Endometrium (tissue), 2 donors: ENCODE measurements around the gene ATP13A1.

Source experiments
- FAIRE-seq: peaks from 2 replicates; lab custom pipeline; 2012; peaks lifted over from hg19 to GRCh38; lab: Jason Lieb, UNC
- donor health status: control.
- donor health status: control.

ATP13A1 gene

GRCh38 chr19:19662871-19663255 is 613 bp downstream of the ATP13A1 start:
- no peak for FAIRE-seq

GRCh38 chr19:19662344-19662743 is 1.1 kb downstream of the ATP13A1 start:
- FAIRE-seq, result no peak

GRCh38 chr19:19661675-19662251 is 1.7 kb downstream of the ATP13A1 start:
- FAIRE-seq, result no peak

GRCh38 chr19:19661141-19661674 is 2.3 kb downstream of the ATP13A1 start:
- FAIRE-seq, result no peak

DNA sequence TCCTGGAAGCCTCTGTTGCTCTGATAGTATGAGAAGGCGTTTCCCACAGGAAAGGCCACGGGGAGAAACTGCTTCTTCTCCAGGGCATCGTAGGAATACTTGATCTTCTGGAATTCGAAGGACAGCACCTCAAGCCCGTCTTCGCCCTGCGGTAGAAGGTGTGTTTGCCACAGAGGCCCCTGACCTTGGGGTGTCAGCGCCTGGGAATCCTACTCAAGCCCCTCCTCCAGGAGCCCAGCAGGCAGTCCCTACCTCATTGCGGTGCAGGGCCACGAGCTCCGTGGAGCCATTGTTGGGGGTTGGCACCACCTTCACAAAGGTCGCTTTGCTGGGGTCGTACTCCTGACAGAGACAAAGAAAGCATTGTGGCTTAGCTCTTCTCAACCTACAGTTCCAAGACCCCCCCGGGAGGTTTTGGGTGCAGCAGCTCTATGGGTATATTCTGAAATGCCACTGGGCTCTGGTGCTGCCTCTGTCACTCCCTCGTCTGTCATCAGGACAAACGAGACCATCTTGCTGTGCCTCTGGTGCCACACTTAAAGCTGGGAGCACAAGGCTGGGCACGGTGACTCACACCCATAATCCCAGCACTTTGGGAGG is 3.7 kb downstream of the ATP13A1 start:
- no peak for FAIRE-seq

DNA sequence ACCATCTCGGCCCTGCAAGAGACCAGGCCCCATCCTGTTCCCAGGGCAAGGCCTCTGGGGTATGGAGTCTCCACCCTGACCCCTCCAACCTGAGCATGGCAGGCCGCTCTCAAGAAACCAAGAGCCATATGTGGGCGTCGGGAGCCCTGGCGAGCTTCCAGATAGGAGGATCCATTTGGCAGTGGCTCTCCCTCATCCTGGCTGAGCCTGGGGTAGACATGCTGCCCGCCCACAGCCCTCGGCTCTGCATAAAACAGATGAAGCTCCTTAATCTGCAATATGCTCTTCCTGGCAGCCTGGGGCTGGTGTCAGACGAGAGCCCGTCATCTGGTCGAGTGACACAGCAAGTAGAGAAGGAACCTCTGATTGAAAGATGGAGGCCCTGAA is 6.1 kb downstream of the ATP13A1 start:
- FAIRE-seq, result no peak

- FAIRE-seq, result no peak
These were observed 6.8 kb downstream of the ATP13A1 start for GRCh38 chr19:19656451-19657396.

- FAIRE-seq, result no peak
These were observed 7.7 kb downstream of the ATP13A1 start for GRCh38 chr19:19655641-19656343.

GRCh38 chr19:19655051-19655594 is 8.4 kb downstream of the ATP13A1 start:
- no peak for FAIRE-seq

DNA sequence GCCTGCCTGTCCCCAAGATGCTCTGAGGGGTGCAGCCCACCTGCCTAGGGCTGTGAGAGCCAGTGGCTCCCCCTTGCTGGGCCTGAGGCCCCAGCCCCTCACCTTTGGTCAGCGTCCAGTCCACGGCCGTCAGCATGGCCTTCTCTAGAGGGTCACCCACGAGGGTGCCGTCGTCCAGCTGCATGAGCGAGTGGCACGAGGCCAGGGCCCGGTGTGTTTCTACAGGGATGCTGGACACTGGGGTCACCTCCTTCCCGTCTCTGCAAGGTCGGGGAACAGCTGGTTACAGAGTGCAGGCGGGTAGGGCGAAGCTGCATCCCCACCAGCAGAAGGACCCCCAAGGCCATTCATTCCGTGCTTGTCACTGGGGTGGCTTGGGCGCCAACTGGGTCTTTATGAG is 9.0 kb downstream of the ATP13A1 start:
- FAIRE-seq, result no peak

- no peak for FAIRE-seq
These were observed 9.8 kb downstream of the ATP13A1 start for GRCh38 chr19:19653597-19654147.

DNA sequence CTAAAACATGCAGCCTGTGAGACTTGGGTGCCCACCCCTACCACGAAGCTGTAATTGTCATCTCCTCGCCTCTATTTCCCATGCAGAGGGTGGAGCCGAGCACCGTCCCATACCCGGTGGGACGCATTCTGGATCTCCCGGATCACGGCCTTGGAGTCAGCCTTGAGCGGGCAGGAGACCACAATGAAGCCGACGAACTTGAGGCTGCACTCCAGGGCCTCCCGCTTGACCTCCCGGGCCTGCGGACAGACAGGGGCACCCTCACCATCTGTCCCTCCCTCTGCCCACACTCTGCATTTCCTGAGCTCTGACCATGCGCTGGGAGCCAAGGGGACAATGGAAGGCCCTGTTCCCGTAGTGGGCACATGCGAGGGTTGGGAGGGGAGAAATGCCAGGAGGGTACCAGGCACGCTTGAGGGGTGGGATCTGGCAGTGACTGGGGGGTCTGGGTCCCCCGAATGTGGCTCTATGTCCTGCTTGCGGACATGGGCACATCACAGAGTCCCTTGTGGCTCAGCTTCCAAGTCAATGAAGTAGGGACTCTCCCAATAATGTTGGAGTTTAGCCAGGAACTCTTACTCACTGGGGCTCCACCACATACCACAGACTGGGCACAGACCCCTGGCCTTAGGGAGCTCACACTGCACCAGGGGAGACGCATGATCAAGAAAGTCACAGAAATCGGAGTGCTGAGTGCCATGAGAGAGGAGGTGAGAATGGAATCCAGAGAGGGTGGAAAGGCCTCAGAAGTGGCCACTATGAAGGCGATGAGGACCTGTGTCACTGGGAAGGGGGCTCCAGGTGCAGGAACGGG is 10.8 kb downstream of the ATP13A1 start:
- FAIRE-seq, result no peak

- no peak for FAIRE-seq
These were observed 12.4 kb downstream of the ATP13A1 start for GRCh38 chr19:19651076-19651475.

DNA sequence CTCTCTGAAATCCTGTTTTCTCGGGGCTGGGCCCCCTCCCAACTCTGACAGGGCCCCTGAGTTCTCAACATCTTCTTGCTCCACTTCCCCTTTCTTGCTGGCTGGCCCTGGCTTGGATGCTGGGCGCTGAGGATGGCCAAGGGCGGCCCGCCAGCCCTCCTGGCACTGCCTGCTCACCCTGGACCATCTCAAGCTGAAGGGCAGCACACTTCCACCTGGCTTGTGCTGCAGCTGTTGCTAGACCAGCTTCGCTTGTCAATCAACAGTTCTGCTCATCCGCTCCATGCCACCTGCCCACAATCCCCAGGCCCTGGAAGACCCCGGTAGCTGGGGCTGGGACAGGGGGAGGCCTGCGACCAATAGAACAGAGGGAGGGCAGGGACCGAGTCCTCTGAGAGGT is 13.1 kb downstream of the ATP13A1 start:
- FAIRE-seq, result no peak

- no peak for FAIRE-seq
These were observed 13.9 kb downstream of the ATP13A1 start for GRCh38 chr19:19649580-19649995.

- FAIRE-seq, result no peak
These were observed 14.3 kb downstream of the ATP13A1 start for GRCh38 chr19:19649155-19649554.

- FAIRE-seq, result no peak
These were observed 16.2 kb downstream of the ATP13A1 start for GRCh38 chr19:19647037-19647835.

GRCh38 chr19:19645233-19645870 is 18.1 kb downstream of the ATP13A1 start:
- FAIRE-seq, result no peak

- FAIRE-seq, result no peak
These were observed 19.5 kb downstream of the ATP13A1 start for GRCh38 chr19:19644054-19644388.
